ENCODE data around the gene EEFSEC.

EEFSEC gene

GRCh38 chr3:128170866-128171516 is 17.7 kb downstream of the EEFSEC start:
- TF ChIP-seq CTCF (IDR thresholded peaks at IDR 0.05; ENCODE audit: low read depth, low read length) = peak; percentile 94
- no peak overlapping the region for H3K4me3 ChIP-seq (ENCODE audit: low read depth, low read length)

GRCh38 chr3:128173200-128173599 is 19.9 kb downstream of the EEFSEC start:
- no peak for TF ChIP-seq CTCF (IDR thresholded peaks at IDR 0.05; ENCODE audit: low read depth, low read length)
- H3K4me3 ChIP-seq (ENCODE audit: low read depth, low read length) = no peak overlapping the region

- no peak for TF ChIP-seq CTCF (IDR thresholded peaks at IDR 0.05; ENCODE audit: low read depth, low read length)
- H3K4me3 ChIP-seq (ENCODE audit: low read depth, low read length) = no peak overlapping the region
Observed at GRCh38 chr3:128173849-128174248, 20.6 kb downstream of the EEFSEC start.

- no peak overlapping the region for H3K4me3 ChIP-seq (ENCODE audit: low read depth, low read length)
- no peak for TF ChIP-seq CTCF (IDR thresholded peaks at IDR 0.05; ENCODE audit: low read depth, low read length)
Observed at GRCh38 chr3:128174675-128175590, 21.7 kb downstream of the EEFSEC start.

GRCh38 chr3:128175768-128176167 is 22.5 kb downstream of the EEFSEC start:
- TF ChIP-seq CTCF (IDR thresholded peaks at IDR 0.05; ENCODE audit: low read depth, low read length) = no peak
- no peak overlapping the region for H3K4me3 ChIP-seq (ENCODE audit: low read depth, low read length)

- no peak for TF ChIP-seq CTCF (IDR thresholded peaks at IDR 0.05; ENCODE audit: low read depth, low read length)
- no peak overlapping the region for H3K4me3 ChIP-seq (ENCODE audit: low read depth, low read length)
Observed at GRCh38 chr3:128176276-128176833, 23.1 kb downstream of the EEFSEC start.

- peak overlapping the region; percentile 45; the same call in 1 of the 2 replicates for H3K4me3 ChIP-seq (ENCODE audit: low read depth, low read length)
- no peak for TF ChIP-seq CTCF (IDR thresholded peaks at IDR 0.05; ENCODE audit: low read depth, low read length)
Observed at GRCh38 chr3:128177865-128178264, 24.6 kb downstream of the EEFSEC start.

All from WI38 (cell line).